DND-41 (cell line): Measurements from ENCODE around the gene SUN1.

Experiments
- ATAC-seq: fragments of 200-7000 bp; cut with Tn5 transposase; 3 replicates; pipeline ENCODE4 v1.9.1; 2021; ENCODE audit warnings: low read depth; ENCODE audit not compliant: insufficient read depth
- DNase-seq: peaks from one replicate; pipeline ENCODE4 v3.0.0-alpha.2; 2020
- H2AFZ ChIP-seq: 2 replicates; pipeline ENCODE4 v1.6.0; 2012; ENCODE audit warnings: low read depth, low read length
- H3K27ac ChIP-seq: 2 replicates; pipeline ENCODE4 v1.5.1; 2012; ENCODE audit warnings: low read length, inconsistent platforms
- H3K27me3 ChIP-seq: fragments of 200-600 bp; sonication (generic); 2 replicates; pipeline ENCODE4 v1.6.0; 2012; ENCODE audit warnings: low read length, mild to moderate bottlenecking, inconsistent platforms; ENCODE audit not compliant: insufficient read depth, poor library complexity
- H3K36me3 ChIP-seq: 2 replicates; pipeline ENCODE4 v1.5.1; 2012; ENCODE audit warnings: low read length, inconsistent platforms; ENCODE audit not compliant: insufficient read depth
- H3K4me1 ChIP-seq: 2 replicates; pipeline ENCODE4 v1.5.1; 2012; ENCODE audit warnings: mild to moderate bottlenecking, low read length; ENCODE audit not compliant: insufficient read depth
- H3K4me2 ChIP-seq: 2 replicates; pipeline ENCODE4 v1.6.0; 2012; ENCODE audit warnings: mild to moderate bottlenecking, moderate library complexity, low read length, inconsistent platforms; ENCODE audit not compliant: insufficient read depth
- H3K4me3 ChIP-seq, 2 experiments: fragments of 200-600 bp in 1 of 2; shearing (Covaris generic) in 1 of 2; 2 replicates each; pipeline ENCODE4 v1.5.1; 2012 to 2016; ENCODE audit warnings: inconsistent platforms in 2 of 2, low read length in 2 of 2, mild to moderate bottlenecking in 2 of 2, low read depth in 1 of 2, moderate library complexity in 1 of 2
- H3K79me2 ChIP-seq: 2 replicates; pipeline ENCODE4 v1.6.0; 2012; ENCODE audit warnings: low read length, inconsistent platforms; ENCODE audit not compliant: insufficient read depth
- H3K9ac ChIP-seq: 2 replicates; pipeline ENCODE4 v1.6.0; 2012; ENCODE audit warnings: low read depth, mild to moderate bottlenecking, inconsistent platforms, low read length, moderate library complexity
- H3K9me3 ChIP-seq: 2 replicates; pipeline ENCODE4 v1.5.1; 2012; ENCODE audit warnings: low read length, moderate library complexity, mild to moderate bottlenecking, inconsistent platforms; ENCODE audit not compliant: insufficient read depth, severe bottlenecking
- H4K20me1 ChIP-seq: 2 replicates; pipeline ENCODE4 v1.6.0; 2012; ENCODE audit warnings: low read length; ENCODE audit not compliant: insufficient read depth
- EZH2 ChIP-seq: IDR thresholded peaks from 3 replicates; pipeline ENCODE4 v1.6.1; 2012; ENCODE audit warnings: borderline replicate concordance, low read depth, mild to moderate bottlenecking, moderate library complexity, low read length, inconsistent platforms; ENCODE audit not compliant: severe bottlenecking
- TF ChIP-seq, protein P1 (sequence below): IDR thresholded peaks from 2 replicates; pipeline ENCODE4 v1.5.1; 2012; ENCODE audit warnings: borderline replicate concordance, low read length, moderate library complexity, mild to moderate bottlenecking; ENCODE audit not compliant: poor library complexity, severe bottlenecking; ENCODE audit errors: extremely low read depth

The SUN1 gene

DNA sequence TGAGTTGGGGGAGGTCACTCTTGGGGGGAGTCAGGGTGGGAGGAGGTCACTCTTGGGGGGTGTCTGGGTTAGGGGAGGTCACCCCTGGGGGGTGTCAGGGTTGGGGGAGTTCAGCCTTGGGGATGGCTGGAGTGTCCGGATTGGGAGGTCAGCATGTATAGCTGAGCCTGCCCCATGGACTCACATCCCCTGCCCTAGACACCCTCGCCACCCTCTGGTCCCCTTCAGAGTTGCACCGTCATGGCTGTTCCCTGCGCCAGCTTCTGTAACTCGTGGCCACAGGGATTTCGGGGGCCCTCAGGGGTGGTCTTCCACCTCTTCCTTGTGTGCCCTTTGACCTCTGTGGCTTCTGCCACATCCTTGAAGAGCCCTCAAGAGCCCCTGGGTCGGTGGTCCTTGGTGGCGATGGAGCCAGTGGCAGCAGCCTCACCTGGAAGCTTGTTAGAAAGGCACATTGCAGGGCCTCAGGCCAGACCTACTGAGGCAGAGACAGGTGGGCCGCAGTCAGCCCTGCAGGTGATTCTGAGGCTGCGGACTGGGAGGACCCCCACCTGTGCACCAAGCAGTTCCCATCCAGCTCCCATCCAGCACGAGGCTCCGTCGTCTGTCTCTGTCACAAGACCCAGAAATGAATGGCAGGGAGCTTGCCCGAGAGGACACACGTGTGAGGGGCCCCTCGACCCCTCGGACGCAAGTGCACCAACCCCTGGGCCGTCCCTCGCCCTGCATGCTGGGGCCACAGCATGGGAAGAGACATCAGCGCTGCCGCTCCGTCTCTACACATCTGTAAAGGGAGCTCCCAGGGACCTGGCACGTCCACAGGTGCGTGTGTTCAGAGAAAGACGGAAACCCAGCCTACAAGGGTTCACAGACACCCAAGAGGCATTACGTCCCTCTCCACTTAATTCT lies 44.7 kb upstream of the SUN1 start:
- Histone ChIP-seq H3K27ac (no peak overlapping the region), H3K27me3 (no peaks in the 10 kb centered on the region), H3K9ac (no peak overlapping the region), H3K4me3 (no peak overlapping the region), H3K79me2 (no peaks in the 10 kb centered on the region), H3K4me2 (no peak overlapping the region), H4K20me1 (peaks cover 9% of the 10 kb centered on the region; the same call in 1 of the 2 replicates), H3K36me3 (peaks cover 40% of the 10 kb centered on the region), H3K4me1 (no peaks in the 10 kb centered on the region), H2AFZ (no peak overlapping the region), H3K9me3 (no peaks in the 10 kb centered on the region)
- no peak for DNase-seq
- TF ChIP-seq, protein P1, sequence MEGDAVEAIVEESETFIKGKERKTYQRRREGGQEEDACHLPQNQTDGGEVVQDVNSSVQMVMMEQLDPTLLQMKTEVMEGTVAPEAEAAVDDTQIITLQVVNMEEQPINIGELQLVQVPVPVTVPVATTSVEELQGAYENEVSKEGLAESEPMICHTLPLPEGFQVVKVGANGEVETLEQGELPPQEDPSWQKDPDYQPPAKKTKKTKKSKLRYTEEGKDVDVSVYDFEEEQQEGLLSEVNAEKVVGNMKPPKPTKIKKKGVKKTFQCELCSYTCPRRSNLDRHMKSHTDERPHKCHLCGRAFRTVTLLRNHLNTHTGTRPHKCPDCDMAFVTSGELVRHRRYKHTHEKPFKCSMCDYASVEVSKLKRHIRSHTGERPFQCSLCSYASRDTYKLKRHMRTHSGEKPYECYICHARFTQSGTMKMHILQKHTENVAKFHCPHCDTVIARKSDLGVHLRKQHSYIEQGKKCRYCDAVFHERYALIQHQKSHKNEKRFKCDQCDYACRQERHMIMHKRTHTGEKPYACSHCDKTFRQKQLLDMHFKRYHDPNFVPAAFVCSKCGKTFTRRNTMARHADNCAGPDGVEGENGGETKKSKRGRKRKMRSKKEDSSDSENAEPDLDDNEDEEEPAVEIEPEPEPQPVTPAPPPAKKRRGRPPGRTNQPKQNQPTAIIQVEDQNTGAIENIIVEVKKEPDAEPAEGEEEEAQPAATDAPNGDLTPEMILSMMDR, result peak; percentile 36
- no peak for TF ChIP-seq EZH2
- ATAC-seq, result no peak; the same call in 2 of the 3 replicates

DNA sequence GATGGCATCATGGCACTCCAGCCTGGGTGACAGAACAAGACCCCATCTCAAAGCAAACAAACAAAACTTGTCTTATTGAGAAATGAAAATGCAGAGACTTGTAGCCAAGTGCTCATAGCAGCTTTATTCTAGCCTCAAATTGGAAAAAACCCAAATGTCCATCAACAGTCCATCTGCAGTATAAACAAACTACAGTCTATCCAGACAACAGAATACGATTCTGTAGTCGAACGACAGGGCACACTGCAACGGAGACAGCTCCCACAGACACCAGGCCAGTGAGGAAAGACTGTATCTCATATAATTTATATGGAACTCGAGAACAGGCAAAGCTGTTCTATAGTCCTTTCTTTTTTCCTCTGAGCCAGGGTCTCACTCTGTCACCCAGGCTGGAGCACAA lies 40.8 kb upstream of the SUN1 start:
- no peaks in the 10 kb centered on the region for H3K27me3 ChIP-seq
- ATAC-seq (no peak), DNase-seq (no peak)
- no peaks in the 10 kb centered on the region for H3K9me3 ChIP-seq
- TF ChIP-seq EZH2, result no peak
- TF ChIP-seq, protein P1, result no peak
- no peak overlapping the region for H3K9ac ChIP-seq
- no peaks in the 10 kb centered on the region for H4K20me1 ChIP-seq
- H3K27ac ChIP-seq, result no peak overlapping the region
- H3K36me3 ChIP-seq, result peaks cover 9% of the 10 kb centered on the region
- no peaks in the 10 kb centered on the region for H3K4me1 ChIP-seq
- no peak overlapping the region for H3K4me3 ChIP-seq
- H2AFZ ChIP-seq, result no peak overlapping the region
- no peak overlapping the region for H3K4me2 ChIP-seq
- H3K79me2 ChIP-seq, result no peaks in the 10 kb centered on the region

DNA sequence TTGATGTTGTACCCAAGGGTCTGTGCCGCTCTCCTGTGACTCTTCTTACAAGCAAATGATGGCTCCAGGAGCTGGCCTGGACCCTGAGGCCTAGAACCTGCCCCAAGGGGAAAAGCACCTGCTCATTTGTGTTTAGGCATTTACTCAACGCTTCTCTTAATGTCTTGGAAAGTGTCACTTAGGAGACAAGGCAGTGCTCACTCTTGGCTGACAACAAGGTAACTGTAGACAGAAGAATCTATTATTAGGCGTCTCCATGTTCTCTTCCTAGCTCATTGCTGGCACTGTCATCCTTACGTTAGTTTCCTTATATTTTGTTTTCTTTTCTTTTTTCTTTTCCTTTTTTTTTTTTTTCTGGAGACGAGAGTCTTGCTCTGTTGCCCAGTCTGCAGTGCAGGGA lies 38.1 kb upstream of the SUN1 start:
- no peak for DNase-seq
- H3K4me3 ChIP-seq, result no peak overlapping the region
- TF ChIP-seq, protein P1, result no peak
- TF ChIP-seq EZH2, result no peak
- no peaks in the 10 kb centered on the region; the same call in 1 of the 2 replicates for H3K36me3 ChIP-seq
- no peaks in the 10 kb centered on the region for H3K79me2 ChIP-seq
- H3K9me3 ChIP-seq, result no peaks in the 10 kb centered on the region
- H3K4me2 ChIP-seq, result no peak overlapping the region
- no peak for ATAC-seq
- H3K4me1 ChIP-seq, result peaks cover 2% of the 10 kb centered on the region; the same call in 1 of the 2 replicates
- no peak overlapping the region for H3K9ac ChIP-seq
- H3K27ac ChIP-seq, result no peak overlapping the region
- no peak overlapping the region for H2AFZ ChIP-seq
- H3K27me3 ChIP-seq, result no peaks in the 10 kb centered on the region
- H4K20me1 ChIP-seq, result no peaks in the 10 kb centered on the region
